Hypothalamus (tissue), 51 donors: Measurements from ENCODE around the gene MTHFD1L.
"Not testable (repeated sequence)": the region's sequence is repeated elsewhere in the genome, so short reads cannot be mapped to it uniquely, and the experiment has no call there.

Source experiments
- DNase-seq, 51 donors: peaks; one replicate each; lab custom pipeline; 2025; lab: John Stamatoyannopoulos, UW

Gene MTHFD1L

DNA sequence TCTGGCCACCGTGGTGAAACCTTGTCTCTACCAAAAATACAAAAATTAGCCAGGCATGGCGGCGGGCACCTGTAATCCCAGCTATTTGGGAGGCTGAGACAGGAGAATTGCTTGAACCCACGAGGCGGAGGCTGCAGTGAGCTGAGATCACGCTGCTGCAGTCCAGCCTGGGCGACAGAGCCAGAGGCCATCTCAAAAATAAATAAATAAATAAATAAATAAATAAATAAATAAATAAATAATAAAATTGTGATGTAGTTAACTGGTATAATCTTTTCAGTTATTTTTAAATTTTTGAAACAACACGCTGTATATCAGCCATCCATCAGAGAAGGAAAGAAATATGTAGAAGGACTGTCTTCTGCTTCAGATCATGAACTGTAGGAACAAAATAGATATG, 221.6 kb downstream of the MTHFD1L start:
- DNase-seq = not testable (repeated sequence)

DNA sequence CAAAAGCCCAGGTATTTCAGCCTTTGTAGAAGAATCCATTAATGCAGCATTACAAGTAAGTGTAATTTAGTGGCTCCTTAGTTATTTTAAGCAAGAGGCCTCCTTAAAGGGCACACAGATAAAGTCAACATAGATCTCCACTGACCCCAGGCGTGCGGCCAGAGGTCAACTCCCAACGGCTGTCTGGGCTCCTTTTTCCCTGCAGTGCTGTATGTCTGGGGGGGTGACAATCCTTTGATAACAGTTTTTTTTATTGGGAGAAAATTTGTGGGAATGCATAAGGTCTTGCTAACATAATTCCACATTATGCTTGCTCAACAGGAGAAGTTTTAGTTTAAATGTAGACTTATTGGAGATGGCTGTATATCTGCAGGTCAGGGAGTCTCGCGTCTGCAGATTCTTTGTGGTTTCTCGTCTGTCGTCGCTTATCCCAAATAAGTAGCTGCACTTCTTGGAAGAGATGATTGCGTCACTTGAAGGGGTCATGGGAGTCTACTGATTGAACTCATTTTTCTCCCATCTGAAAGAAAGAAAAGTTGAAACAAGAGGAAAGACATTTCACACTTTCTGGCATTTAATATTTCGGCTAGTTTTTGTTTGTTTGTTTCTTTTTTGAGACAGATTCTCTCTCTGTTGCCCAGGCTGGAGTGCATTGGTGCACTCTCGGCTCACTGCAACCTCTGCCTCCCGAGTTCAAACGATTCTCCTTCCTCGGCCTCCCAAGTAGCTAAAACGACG, 222.5 kb downstream of the MTHFD1L start:
- no peak for DNase-seq

DNA sequence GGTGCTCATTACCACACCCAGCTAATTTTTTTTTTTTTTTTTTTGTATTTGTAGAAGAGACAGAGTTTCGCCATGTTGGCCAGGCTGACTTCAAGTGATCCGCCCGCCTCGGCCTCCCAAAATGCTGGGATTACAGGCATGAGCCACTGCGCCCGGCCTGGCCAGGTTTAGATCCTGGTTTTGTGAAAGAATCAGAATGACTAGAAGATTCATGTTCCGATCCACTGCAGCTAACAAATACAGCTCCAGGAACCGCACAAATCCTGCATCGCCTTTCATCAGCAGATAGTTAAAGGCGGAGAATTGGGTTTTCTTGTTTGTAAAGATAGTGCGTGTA, 223.1 kb downstream of the MTHFD1L start:
- DNase-seq = no peak

DNA sequence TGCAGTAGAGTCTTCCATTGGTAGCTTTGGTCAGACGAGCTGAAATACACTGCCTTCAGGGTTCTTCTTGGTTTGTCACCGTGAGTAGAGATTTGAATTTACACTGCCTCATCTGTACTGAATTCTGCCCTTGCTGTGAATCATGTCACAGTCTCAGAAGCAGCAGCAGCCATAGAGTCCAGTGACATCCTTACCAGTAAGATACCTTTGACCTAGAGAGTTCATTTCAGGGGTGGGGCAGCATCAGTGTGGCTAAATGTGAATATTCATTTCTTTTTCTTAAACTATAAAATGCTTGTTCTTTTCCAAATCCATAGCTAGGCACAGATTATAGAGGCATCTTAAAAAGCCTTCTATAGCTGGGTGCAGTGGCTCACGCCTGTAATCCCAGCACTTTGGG, 223.5 kb downstream of the MTHFD1L start:
- DNase-seq = no peak

DNA sequence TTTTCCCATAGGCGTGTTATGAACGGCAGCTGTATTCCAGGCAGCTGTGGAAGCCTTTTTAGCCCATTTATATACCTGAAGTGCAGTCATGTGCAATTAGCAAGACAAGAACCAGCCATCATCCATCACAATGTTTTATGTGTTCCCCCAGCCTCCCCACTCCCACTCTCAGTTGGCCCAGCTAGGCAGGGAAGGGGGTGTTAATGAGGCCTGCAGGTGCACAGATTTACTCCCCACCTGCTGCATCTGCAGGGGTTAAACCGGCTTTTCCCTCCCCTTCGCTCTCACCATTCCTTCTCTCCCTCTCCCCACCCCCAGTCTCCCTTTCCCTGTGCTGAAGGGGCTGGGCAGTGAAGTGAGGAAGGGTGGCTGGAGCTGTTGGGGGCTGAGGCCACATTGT, 224.5 kb downstream of the MTHFD1L start:
- no peak for DNase-seq

DNA sequence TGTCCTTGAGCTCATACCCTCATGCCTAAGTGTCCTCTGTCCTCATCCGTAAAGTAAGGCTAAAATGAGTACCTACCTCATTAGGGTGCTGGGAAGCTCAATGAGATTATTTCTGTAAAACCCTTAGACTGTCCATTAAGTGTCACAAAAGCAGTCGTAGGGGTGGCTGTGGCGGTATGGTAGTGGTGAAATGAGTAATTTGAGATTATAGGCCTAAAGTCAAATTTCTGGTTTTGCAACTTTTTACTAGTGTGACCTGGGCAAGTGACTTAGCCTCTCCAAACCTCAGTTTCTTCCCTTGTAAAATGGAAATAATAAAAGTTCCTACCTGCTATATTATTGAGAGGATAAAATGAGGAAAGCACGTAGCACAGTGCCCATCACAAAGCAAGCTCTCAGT, 226.1 kb downstream of the MTHFD1L start:
- DNase-seq = no peak

DNA sequence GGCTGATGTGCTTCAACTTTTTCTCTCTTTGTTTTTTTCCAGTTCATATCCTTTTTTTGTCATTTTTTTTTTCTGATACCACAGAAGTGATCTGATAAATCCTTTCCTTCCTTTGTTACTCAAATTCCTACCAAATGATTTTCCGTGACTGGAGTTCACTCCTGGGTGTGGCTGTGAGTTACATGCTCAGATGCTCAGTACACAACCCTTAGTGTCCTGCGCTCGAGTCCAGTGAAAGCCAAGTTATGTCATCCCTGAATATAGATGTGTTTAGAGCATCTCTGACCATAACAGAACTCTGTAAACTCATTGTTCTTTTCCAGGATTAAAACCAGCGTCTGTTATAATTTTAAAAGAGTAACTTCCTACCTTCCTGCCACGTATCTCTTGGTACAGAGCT, 227.1 kb downstream of the MTHFD1L start:
- no peak for DNase-seq

DNA sequence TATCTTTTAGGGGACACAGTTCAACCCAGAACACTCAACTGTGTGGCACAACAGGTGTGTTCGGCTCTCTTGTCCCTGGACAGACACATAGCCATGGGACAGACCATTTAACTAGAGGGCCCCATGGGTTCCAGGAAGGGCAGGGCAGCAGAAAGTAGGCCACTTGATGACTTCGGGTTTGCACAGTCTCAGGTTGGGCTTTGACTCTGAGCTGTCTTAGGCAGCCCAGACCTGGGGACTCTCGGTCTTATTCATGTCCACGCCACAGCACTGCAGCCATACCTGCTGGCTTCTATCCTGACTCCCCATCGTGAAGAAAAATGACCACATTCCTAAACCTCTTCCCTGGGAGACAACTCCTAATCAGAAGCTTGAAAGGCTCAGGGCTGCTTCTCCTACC, 228.2 kb downstream of the MTHFD1L start:
- no peak for DNase-seq

DNA sequence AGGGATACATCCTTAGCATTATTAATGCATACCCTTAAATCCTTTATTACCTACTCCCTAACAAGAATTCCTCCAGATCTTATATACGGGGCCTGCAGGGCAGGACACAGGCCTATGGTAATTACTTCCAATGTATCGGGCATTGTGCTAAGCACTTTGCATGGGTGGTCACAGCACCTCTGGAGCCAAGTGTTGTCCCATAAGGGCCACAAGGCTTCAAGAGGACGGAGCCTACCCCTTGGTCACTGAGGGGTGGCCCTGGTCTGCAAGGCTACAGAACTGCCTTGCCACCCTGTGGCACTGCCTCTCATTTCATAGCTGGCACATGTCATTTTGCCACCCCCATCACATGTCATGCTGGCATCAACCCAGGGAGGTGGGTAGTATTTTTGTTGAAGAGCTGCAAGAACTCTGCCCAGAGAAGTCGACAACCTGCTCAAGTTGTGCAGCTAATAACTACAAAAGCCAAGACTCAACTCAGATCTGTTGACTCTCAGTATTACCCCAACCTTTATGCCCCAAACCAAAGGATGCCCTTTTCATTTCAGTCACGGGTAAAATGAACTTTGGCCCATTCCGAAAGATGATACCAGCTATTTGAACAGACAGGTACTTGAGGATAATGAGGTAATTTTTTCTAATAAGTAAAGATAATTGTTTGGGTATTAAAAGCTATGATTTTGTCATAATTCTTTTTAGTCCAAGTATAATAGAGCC, 230.2 kb downstream of the MTHFD1L start:
- DNase-seq = no peak

DNA sequence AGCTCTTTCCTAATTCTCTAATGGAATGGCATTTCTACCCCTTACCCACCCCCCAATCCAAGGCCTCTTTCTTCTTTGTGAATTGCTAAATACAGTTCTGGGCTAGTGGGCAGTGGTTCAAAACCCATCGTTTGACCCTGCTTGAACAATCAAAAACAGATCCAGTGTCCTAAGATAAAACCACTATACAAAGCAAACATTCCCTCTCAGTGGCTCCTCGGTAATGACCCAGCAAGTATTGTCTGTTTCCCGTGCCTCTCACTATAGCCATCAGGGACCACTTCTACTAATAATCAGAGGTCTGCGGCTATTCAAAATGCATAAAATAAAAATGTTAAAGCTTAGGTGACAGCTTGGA, 230.7 kb downstream of the MTHFD1L start:
- DNase-seq = no peak

DNA sequence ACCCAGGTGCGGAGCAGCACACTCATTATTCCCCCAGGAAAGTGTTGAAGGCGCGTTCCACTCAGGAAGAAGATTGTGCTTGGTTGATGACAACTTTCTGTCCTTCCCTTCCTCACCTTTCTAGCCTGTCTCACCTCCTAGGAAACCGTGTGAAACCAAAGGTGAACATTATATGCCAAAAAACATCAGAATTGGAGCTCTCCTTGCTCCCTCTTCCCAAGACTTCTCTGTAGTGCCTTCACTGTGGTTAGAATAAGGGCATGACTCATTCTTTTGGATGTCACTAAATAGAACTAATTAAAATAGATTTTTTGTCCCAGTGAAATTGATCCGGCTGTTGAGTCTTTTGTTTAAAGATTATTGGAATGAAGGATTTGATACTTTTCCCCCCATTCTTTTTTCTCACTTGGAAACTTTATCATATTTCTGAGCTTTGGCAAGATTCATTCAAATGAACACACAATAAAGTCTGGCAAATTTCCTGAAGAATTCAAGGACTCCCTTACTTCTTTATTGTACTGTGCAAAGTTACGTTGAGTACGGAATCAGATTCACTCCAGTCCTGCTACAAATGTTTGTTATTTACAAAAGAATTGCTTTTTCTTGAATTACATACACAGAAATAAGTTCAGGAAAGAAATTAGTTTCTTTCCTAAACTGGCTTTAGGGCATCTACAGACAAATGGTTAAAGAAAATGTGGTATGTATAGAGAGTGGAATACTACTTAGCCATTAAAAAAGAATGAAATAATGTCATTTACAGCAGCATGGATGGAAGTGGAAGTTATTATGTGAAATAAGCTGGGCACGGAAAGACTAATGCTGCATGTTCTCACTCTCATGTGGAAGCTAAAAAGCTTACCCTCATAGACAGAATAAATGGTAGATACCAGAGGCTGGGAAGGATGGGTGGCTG, 231.4 kb downstream of the MTHFD1L start:
- DNase-seq = no peak

DNA sequence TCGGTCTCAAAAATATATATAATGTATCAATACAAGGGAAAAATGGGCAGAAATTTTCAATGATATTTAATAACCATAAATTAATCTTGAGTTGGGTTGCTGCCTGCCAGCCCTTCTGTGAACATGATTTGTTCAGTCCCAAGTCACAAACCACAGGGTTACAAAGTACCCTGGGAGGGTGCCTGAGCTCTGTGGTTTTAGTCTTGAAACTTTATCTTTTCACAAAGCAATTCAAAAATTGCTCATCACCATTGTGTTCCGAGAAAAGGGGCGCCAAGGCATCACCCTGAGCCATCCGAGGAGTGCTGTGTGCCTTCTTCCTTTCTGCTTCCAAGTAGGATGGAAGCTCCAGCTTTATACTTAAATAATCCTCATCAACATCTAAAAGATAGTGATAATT, 232.7 kb downstream of the MTHFD1L start:
- DNase-seq = no peak

DNA sequence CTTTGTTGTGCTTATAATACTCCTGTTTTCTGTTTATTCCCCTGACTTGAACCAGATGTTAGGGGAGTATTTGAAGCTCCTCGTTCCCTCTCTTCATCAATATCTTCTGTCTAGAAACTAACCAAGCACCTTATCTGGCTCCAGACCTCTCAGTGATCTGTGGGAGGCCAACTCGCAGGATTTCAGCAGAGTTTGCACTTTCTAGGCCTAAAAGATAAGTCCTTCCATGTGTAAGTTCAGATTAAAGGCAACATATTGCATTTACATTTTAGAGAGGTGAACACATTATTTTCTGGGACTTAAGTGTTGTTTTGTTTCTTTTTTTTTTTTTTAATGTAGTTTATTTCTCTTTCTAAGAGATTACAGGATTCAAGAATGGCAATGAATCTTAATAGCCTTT, 234.8 kb downstream of the MTHFD1L start:
- no peak for DNase-seq

DNA sequence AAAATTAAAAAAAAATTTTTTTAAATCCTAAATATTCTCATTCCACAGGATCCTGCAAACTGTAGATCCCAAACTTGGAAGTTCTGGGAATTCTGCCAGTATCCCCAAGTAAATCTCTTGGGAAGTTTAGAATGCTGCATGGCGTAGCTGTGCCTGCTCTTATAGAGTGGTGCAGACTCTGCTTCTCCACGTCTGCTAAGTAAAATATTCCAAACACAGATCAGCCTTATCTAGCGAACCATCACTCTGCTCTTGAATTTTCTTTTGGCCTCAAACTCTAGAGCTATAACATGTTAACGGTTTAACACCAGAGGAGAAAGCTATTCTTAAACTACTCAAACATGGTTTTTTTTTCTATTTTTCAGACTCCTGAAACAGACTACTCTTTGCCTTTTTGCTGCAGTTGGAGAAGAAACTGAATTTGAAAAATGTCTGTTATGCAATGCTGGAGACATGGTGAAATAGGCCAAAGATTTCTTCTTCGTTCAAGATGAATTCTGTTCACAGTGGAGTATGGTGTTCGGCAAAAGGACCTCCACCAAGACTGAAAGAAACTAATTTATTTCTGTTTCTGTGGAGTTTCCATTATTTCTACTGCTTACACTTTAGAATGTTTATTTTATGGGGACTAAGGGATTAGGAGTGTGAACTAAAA, 235.8 kb downstream of the MTHFD1L start:
- no peak for DNase-seq

DNA sequence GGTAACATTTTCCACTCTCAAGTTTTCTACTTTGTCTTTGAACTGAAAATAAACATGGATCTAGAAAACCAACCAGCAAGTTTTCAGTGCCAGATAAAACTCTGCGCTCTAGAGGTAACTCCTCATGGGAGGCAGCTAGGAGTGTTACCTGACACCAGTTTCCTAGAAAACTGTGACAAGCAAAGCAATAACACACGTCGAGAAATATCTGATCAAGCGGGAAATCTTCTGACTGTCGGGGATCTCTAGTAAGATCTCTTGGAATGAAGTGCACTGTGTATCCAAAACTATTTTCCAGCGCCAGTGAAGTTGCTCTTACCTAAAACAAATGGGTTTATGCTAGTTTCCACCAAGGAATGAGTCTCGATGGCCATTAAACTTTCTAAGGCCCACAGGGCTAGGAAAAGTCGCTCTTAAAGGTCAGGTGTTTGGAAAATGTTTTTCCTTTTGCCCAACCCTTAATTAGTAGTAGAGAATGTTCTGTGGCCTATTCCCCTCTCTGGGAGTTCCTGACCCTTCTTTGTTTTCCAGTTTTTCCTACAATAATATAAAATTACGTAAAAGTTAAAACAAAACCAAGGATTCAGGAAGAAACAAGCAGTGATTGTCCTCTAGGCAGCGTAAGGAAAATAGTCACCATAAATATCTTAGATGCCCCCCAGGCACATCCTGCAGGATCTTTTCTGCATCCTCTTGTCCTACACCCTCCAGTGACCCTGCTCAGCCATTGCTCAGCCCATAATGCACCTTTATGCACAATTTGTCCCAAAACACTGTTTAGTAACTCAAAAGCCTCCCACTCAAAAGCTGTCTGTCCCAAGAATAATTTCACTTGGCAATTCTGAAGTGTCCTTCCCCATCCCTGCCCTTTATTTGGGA, 236.6 kb downstream of the MTHFD1L start:
- DNase-seq = no peak

DNA sequence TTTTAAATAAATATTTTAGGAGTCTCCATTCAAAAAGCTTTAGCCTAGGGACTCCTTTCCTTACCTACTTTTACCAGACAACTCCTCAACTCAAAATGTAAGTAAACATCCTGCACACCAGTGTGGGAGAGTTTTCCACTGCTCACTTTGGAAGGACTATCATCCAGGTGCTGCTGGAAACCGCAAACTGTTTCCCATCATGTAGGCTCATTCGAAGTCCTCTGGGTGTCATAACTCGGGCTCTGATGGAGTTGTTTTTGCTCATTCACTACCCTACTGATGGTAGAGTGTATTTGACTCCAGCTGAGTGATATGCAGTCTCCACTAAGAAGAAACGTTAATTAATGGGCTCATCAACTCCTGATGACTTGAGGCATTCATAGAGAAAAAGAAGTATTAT, 237.8 kb downstream of the MTHFD1L start:
- DNase-seq = no peak

DNA sequence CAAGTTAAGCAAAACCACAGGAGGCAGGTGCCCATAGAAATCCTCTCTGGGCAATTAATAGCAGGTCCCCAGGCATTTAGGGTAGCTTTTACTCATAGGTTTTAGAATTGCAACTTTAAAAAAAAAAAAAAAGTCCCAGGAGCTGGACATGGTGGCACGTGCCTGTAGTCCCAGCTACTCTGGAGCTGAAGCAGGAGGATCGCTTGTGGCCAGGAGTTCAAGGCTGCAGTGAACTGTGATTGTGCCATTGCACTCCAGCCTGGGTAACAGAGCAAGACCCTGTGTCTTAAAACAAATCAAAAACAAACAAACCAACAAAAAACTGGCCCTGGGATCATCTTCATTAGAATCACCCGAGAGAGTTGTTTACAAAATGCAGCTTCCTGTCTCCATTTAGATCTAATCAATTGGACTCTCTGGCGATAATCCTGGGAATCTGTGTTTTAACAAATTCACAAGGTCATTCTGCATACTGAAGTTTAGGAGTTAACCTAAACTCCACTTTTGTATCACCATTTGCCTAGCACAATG, 242.5 kb downstream of the MTHFD1L start:
- DNase-seq = no peak

DNA sequence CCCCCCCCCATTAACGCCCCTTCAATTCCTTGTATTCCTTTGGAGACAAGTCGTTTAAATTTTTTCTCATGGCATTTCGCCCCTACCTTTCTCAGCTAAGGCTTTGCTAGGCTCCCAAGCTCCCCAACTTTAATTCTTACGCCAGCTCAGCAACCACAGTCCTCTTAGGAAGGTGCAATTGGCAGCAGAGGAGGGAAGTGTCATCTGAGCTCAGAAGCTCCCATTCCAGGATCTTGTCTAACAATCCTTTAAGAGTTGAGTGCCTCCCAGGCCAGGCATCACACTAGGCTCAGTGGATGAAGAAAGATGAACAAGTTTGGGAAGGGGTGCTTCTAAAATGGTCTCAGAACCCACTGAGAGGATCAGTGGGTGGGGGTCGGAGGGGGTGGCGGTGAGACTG, 243.0 kb downstream of the MTHFD1L start:
- no peak for DNase-seq

DNA sequence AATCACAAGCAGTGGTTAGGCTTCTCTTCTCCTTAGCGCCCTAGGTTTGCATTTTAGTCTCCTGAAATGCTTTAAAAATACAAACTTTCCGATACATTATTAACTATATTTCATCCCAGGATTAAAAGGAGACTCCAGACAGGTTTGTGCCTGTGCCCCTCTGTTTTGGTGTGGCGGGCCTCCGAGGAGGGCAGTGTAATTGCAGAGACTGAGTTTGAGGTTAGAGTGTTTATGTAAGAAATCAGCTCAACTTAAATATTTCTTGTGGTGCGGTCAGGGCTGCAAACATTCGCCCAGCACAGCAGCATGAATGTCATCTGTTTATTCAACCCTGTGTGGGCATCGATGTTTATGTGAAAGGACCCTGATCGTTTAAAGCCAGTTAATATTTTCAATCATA, 243.9 kb downstream of the MTHFD1L start:
- no peak for DNase-seq
